ENCODE measurements around the gene ZMYND8.
A peak's percentile ranks its signal among the peaks of the same experiment; 100 is the strongest.

ZMYND8 gene

GRCh38 chr20:47354464-47354713, 2.1 kb downstream of the ZMYND8 start:
- TF ChIP-seq SPI1 (IDR thresholded peaks at IDR 0.05; ENCODE audit: low read depth, low read length): no peak
- TF ChIP-seq POLR2AphosphoS5 (IDR thresholded peaks at IDR 0.05; ENCODE audit: low read depth, low read length): no peak
- no peak for TF ChIP-seq POU2F2 (IDR thresholded peaks at IDR 0.05; ENCODE audit: low read depth, low read length)
- TF ChIP-seq PAX5 (IDR thresholded peaks at IDR 0.05; ENCODE audit: insufficient read depth, low read length, severe bottlenecking): no peak
- no peak for TF ChIP-seq POLR2A (IDR thresholded peaks at IDR 0.05; ENCODE audit: low read depth, low read length)
- TF ChIP-seq TAF1 (IDR thresholded peaks at IDR 0.05; ENCODE audit: low read depth, low read length): no peak
- FAIRE-seq: no peak
- no peak for DNase-seq (ENCODE audit: insufficient read length, low spot score)

DNA sequence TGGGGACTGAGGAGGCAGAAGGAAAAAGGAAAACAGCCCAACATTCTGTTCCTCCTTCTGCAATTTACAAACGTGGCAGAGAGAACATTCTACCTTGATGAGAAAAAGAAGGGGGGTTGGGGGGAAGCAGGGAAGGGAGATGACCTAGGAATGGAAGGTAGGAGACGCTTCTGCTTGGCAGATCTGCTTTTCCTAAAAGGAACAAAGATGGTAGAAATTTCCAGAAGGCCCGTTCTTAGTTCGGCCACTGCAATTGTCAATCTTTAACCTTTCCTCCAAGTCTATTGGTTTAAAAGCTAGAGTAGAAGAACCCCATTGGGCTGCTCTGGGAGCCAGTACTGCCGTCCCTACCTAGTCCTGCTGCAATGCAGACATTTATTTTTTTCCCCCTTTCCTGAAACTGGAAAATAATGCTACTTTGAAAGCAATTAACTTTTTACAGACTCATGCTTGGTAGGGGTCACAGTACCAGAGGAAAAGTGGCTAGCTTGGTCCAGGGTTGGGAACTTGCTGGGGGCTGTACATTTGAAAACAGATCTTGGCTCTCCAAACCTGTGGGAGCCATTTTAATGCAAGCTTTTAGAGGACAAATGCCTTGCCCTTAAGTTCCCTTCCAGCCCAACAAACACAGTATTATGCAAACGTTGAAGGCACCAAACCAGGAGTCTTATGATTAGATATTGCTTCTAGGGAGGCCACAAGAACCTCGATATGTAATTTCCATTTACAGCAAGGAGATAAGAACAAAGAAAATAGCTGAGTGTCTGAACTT, 2.6 kb downstream of the ZMYND8 start:
- TF ChIP-seq SPI1 (IDR thresholded peaks at IDR 0.05; ENCODE audit: low read depth, low read length): no peak
- TF ChIP-seq POU2F2 (IDR thresholded peaks at IDR 0.05; ENCODE audit: low read depth, low read length): no peak
- no peak for TF ChIP-seq PAX5 (IDR thresholded peaks at IDR 0.05; ENCODE audit: insufficient read depth, low read length, severe bottlenecking)
- no peak for TF ChIP-seq TAF1 (IDR thresholded peaks at IDR 0.05; ENCODE audit: low read depth, low read length)
- no peak for TF ChIP-seq POLR2AphosphoS5 (IDR thresholded peaks at IDR 0.05; ENCODE audit: low read depth, low read length)
- TF ChIP-seq POLR2A (IDR thresholded peaks at IDR 0.05; ENCODE audit: low read depth, low read length): no peak
- DNase-seq (ENCODE audit: insufficient read length, low spot score) (no peak), FAIRE-seq (no peak)

- TF ChIP-seq POU2F2 (IDR thresholded peaks at IDR 0.05; ENCODE audit: low read depth, low read length) (no peak), TAF1 (IDR thresholded peaks at IDR 0.05; ENCODE audit: low read depth, low read length) (no peak), SPI1 (IDR thresholded peaks at IDR 0.05; ENCODE audit: low read depth, low read length) (no peak), POLR2A (IDR thresholded peaks at IDR 0.05; ENCODE audit: low read depth, low read length) (no peak), POLR2AphosphoS5 (IDR thresholded peaks at IDR 0.05; ENCODE audit: low read depth, low read length) (no peak), PAX5 (IDR thresholded peaks at IDR 0.05; ENCODE audit: insufficient read depth, low read length, severe bottlenecking) (no peak)
- FAIRE-seq: no peak
- no peak for DNase-seq (ENCODE audit: insufficient read length, low spot score)
These were observed 3.2 kb downstream of the ZMYND8 start for GRCh38 chr20:47353239-47353691.

- FAIRE-seq: no peak
- TF ChIP-seq POLR2A (IDR thresholded peaks at IDR 0.05; ENCODE audit: low read depth, low read length): no peak
- no peak for TF ChIP-seq POLR2AphosphoS5 (IDR thresholded peaks at IDR 0.05; ENCODE audit: low read depth, low read length)
- TF ChIP-seq SPI1 (IDR thresholded peaks at IDR 0.05; ENCODE audit: low read depth, low read length): 0 out of 2 replicates have a peak, but pooled peaks have one; percentile 13
- TF ChIP-seq POU2F2 (IDR thresholded peaks at IDR 0.05; ENCODE audit: low read depth, low read length): no peak
- DNase-seq (ENCODE audit: insufficient read length, low spot score): no peak
These were observed 3.9 kb downstream of the ZMYND8 start for GRCh38 chr20:47352332-47353238.

DNA sequence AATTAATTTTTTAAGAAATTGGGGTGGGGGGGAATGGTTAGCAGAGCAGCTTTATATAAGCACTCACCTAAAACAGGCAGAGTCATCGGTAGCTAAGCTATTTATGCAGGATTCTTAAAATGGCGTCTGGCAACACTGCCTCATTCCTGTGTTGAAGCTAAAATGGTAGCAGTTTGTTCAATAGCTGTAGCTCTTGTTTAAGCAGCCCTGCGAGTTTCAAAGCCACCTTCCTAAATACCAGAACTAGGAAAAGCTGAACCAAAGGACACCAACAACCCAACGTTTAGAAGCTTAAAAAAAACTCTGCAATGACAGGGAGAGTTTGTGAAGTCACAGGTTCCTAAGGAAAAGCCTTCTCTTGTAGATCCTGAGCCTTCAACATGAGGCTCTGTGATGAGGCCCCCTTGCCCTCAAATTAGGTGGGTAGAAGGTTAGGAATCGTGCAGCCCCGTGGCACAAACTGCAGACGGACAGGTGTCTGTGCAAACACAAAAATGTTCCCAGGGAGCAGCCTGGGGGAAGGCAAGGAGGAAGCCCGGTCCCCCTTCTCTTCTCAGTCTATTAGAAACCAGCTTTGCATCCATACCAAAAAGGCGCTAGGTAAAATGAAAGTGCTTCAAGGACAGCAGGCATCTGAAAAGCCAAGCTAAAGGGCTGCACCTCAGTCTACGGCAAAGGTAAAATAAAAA, 4.7 kb downstream of the ZMYND8 start:
- no peak for FAIRE-seq
- no peak for TF ChIP-seq SPI1 (IDR thresholded peaks at IDR 0.05; ENCODE audit: low read depth, low read length)
- TF ChIP-seq POU2F2 (IDR thresholded peaks at IDR 0.05; ENCODE audit: low read depth, low read length): no peak
- TF ChIP-seq PAX5 (IDR thresholded peaks at IDR 0.05; ENCODE audit: insufficient read depth, low read length, severe bottlenecking): no peak
- TF ChIP-seq POLR2AphosphoS5 (IDR thresholded peaks at IDR 0.05; ENCODE audit: low read depth, low read length): no peak
- TF ChIP-seq POLR2A (IDR thresholded peaks at IDR 0.05; ENCODE audit: low read depth, low read length): no peak
- no peak for TF ChIP-seq TAF1 (IDR thresholded peaks at IDR 0.05; ENCODE audit: low read depth, low read length)
- no peak for DNase-seq (ENCODE audit: insufficient read length, low spot score)

- no peak for TF ChIP-seq POLR2AphosphoS5 (IDR thresholded peaks at IDR 0.05; ENCODE audit: low read depth, low read length)
- no peak for TF ChIP-seq PAX5 (IDR thresholded peaks at IDR 0.05; ENCODE audit: insufficient read depth, low read length, severe bottlenecking)
- TF ChIP-seq POU2F2 (IDR thresholded peaks at IDR 0.05; ENCODE audit: low read depth, low read length): no peak
- TF ChIP-seq POLR2A (IDR thresholded peaks at IDR 0.05; ENCODE audit: low read depth, low read length): no peak
- no peak for TF ChIP-seq SPI1 (IDR thresholded peaks at IDR 0.05; ENCODE audit: low read depth, low read length)
- no peak for TF ChIP-seq TAF1 (IDR thresholded peaks at IDR 0.05; ENCODE audit: low read depth, low read length)
- FAIRE-seq: no peak
- DNase-seq (ENCODE audit: insufficient read length, low spot score): no peak
These were observed 5.6 kb downstream of the ZMYND8 start for GRCh38 chr20:47350691-47351545.

GRCh38 chr20:47350181-47350550, 6.3 kb downstream of the ZMYND8 start:
- no peak for DNase-seq (ENCODE audit: insufficient read length, low spot score)
- TF ChIP-seq POLR2AphosphoS5 (IDR thresholded peaks at IDR 0.05; ENCODE audit: low read depth, low read length): no peak
- TF ChIP-seq SPI1 (IDR thresholded peaks at IDR 0.05; ENCODE audit: low read depth, low read length): peak; percentile 85
- no peak for FAIRE-seq

DNA sequence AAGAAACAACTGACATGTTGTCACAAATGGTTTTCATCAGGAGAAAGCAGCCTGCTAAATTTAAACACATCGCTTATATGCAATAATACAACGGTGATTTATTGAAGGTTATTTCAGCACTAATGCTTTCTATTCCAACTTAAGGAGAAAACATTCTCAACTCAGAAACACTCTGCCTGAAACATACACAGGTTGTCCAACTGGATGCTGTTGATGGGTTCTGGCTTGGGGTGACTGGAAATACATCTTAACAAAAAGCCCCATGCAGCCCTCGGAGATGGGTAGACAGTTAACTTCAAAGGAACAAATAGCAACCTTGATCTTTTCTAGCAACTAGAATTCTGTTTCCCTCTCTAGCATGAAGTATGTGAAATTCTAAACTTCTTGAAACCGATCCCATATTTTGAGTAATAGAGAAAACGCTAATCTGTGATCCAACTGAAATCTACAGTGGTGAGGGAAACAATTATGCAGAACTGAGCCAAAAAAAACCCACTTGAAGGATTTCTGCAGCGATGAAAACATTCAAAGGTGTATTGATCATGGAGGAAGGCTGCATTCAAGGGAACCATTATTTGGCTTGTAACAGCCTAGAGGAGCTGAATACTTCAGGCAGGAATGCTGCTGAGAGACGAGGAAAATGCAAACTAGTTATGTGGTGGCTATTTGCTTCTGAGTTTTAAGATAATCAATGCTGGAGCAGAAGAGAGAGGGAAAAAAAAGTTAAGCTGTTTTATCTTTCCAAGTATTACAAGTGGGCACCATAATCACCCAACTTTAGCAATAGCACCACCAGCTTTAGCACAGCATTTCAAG, 6.9 kb downstream of the ZMYND8 start:
- TF ChIP-seq TAF1 (IDR thresholded peaks at IDR 0.05; ENCODE audit: low read depth, low read length) (no peak), POU2F2 (IDR thresholded peaks at IDR 0.05; ENCODE audit: low read depth, low read length) (no peak), PAX5 (IDR thresholded peaks at IDR 0.05; ENCODE audit: insufficient read depth, low read length, severe bottlenecking) (no peak), SPI1 (IDR thresholded peaks at IDR 0.05; ENCODE audit: low read depth, low read length) (no peak), POLR2AphosphoS5 (IDR thresholded peaks at IDR 0.05; ENCODE audit: low read depth, low read length) (no peak), POLR2A (IDR thresholded peaks at IDR 0.05; ENCODE audit: low read depth, low read length) (no peak)
- DNase-seq (ENCODE audit: insufficient read length, low spot score): no peak
- no peak for FAIRE-seq
